Measurements from ENCODE around the gene YKT6. TPM values are rescaled to one million over a fixed set of nuclear protein-coding genes. Genes with fewer than 3 reads are reported as not detected.
A peak's percentile ranks its signal among the peaks of the same experiment; 100 is the strongest.

The YKT6 gene
- total and polyA plus RNA-seq, 2 of the 8 experiments (the other 6 are each of a cell fraction or from before 2014, with no cell fraction given) = 75.3 to 103 TPM

DNA sequence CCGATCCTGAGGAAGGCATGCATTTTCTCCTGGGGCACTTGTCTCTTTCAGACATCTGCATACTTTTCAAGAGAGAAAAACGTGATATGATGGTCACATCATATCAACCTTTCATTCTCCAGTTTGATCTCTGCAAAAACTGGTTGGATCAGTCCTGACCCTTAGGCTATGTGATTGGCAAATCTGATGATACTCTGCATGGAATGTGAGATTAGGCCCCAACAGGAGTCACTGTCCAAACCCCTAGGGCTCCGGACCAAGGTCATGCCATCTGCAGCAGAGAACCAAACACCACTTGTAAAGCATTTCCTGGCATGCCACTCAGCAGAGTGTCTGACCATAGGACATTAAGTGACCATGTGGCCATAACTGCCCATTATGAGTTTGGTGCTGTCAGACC, 20.1 kb upstream of the YKT6 start:
- H3K9me3 ChIP-seq (ENCODE audit: insufficient read depth in 2 of 2, low read depth in 1 of 2, low read length in 1 of 2) = peaks cover 10 to 12% of the 10 kb centered on the region in 2 experiments; a peak in 2 of 4 replicates
- H3K4ac ChIP-seq (replicated peaks; ENCODE audit: insufficient read length, low read depth, low read length) = no peak overlapping the region
- H3K4me3 ChIP-seq (ENCODE audit: extremely low read depth in 1 of 4, insufficient read depth in 2 of 4, low read depth in 3 of 4, low read length in 4 of 4) = no peak overlapping the region
- H2BK15ac ChIP-seq (ENCODE audit: low read length) = 0 out of 2 replicates have a peak overlapping the region, but pooled peaks have one; percentile 5
- no peaks in the 10 kb centered on the region for H4K20me1 ChIP-seq (replicated peaks in 1 of 2; ENCODE audit: control insufficient read depth in 1 of 2, insufficient read depth in 2 of 2, low read length in 2 of 2)
- no peak overlapping the region for H2BK20ac ChIP-seq (ENCODE audit: low read length)
- peaks cover 0 to 6% (median 3%) of the 10 kb centered on the region in 4 experiments; a peak in 4 of 7 replicates for H3K4me1 ChIP-seq (replicated peaks in 1 of 4; ENCODE audit: control insufficient read depth in 3 of 4, insufficient read depth in 4 of 4, low read length in 3 of 4)
- H2BK120ac ChIP-seq (replicated peaks; ENCODE audit: low read depth, low read length) = no peak overlapping the region
- H3K27me3 ChIP-seq (replicated peaks in 1 of 4; ENCODE audit: control insufficient read depth in 3 of 4, extremely low read depth in 1 of 4, insufficient read depth in 3 of 4, low read length in 3 of 4) = no peaks in the 10 kb centered on the region; a peak in 1 of 7 replicates
- ChIA-PET POLR2A (ENCODE audit: partially characterized antibody) (no interaction called here), CTCF (ENCODE audit: partially characterized antibody) (no interaction called here)
- FAIRE-seq = no peak
- H3K14ac ChIP-seq (ENCODE audit: insufficient read length) = no peak overlapping the region
- no peak overlapping the region for H3K9ac ChIP-seq (replicated peaks in 1 of 4; ENCODE audit: extremely low read depth in 1 of 4, low read depth in 3 of 4, low read length in 3 of 4)
- no peak overlapping the region for H4K91ac ChIP-seq (replicated peaks; ENCODE audit: insufficient read length, low read length)
- H4K8ac ChIP-seq (ENCODE audit: extremely low read depth, insufficient read depth, low read length) = no peak overlapping the region
- H3K79me2 ChIP-seq (ENCODE audit: control insufficient read depth in 1 of 2, insufficient read depth in 2 of 2, low read length in 2 of 2) = no peaks in the 10 kb centered on the region
- no peak overlapping the region for H4K5ac ChIP-seq (ENCODE audit: insufficient read length, low read depth, low read length)
- no peak overlapping the region for H3K23ac ChIP-seq (ENCODE audit: insufficient read length)
- H2AK5ac ChIP-seq (ENCODE audit: low read depth, low read length) = no peak overlapping the region
- H2BK12ac ChIP-seq (ENCODE audit: low read depth, low read length) = no peak overlapping the region
- WGBS, 2 experiments (ENCODE audit: extremely low coverage in 1 of 2, insufficient coverage in 1 of 2, insufficient read length in 1 of 2, insufficient replicate concordance in 2 of 2, low coverage in 1 of 2, low lambda C conversion rate in 2 of 2, missing lambda C conversion rate in 1 of 2) = 81% methylated on average over 3 of the region's 3 CpGs; no CpG with 5 or more reads in 1 of the 2 experiments
- H3K27ac ChIP-seq (ENCODE audit: low read depth, low read length) = no peak overlapping the region
- H3K23me2 ChIP-seq (ENCODE audit: low read depth, low read length) = no peaks in the 10 kb centered on the region
- no peak overlapping the region for H2BK5ac ChIP-seq (ENCODE audit: low read depth, low read length)
- no peak overlapping the region for H2AFZ ChIP-seq (ENCODE audit: low read length)
- no peak for DNase-seq (ENCODE audit: low read depth in 1 of 2, low spot score in 2 of 2)
- no peaks in the 10 kb centered on the region for H3K79me1 ChIP-seq (ENCODE audit: low read depth, low read length)
- H3K56ac ChIP-seq (replicated peaks; ENCODE audit: insufficient read length, low read depth, low read length) = no peak overlapping the region
- no peaks in the 10 kb centered on the region for H3K36me3 ChIP-seq (ENCODE audit: control insufficient read depth in 2 of 4, insufficient read depth in 4 of 4, low read length in 3 of 4)
- no peak overlapping the region for H3K4me2 ChIP-seq (ENCODE audit: insufficient read depth in 1 of 2, low read depth in 2 of 2, low read length in 2 of 2)
- H3K18ac ChIP-seq (ENCODE audit: extremely low read depth, low read length) = no peak overlapping the region
- TF ChIP-seq HDAC6 (IDR thresholded peaks at IDR 0.05; ENCODE audit: low read depth, low read length) (no peak), TAF7 (optimal IDR thresholded peaks at IDR 0.05; ENCODE audit: borderline replicate concordance, low read depth, low read length) (no peak), SIX5 (IDR thresholded peaks at IDR 0.05; ENCODE audit: low read depth, low read length) (no peak), SIN3A (conservative IDR thresholded peaks at IDR 0.05 in 1 of 2, IDR thresholded peaks at IDR 0.05 in 1 of 2; ENCODE audit: low read depth in 1 of 2, low read length in 2 of 2) (no peak), ATF2 (IDR thresholded peaks at IDR 0.05; ENCODE audit: low read length) (no peak), CTBP2 (IDR thresholded peaks at IDR 0.05; ENCODE audit: borderline replicate concordance, insufficient read depth, insufficient read length, low read length) (no peak)

All from H1 (cell line).